ENCODE results near the gene BEST1. TPM values are rescaled to one million over a fixed set of nuclear protein-coding genes. Genes with fewer than 3 reads are reported as not detected.

Gene BEST1
- total RNA-seq, 1 experiment from 2014 or later, result 0.17 TPM

DNA sequence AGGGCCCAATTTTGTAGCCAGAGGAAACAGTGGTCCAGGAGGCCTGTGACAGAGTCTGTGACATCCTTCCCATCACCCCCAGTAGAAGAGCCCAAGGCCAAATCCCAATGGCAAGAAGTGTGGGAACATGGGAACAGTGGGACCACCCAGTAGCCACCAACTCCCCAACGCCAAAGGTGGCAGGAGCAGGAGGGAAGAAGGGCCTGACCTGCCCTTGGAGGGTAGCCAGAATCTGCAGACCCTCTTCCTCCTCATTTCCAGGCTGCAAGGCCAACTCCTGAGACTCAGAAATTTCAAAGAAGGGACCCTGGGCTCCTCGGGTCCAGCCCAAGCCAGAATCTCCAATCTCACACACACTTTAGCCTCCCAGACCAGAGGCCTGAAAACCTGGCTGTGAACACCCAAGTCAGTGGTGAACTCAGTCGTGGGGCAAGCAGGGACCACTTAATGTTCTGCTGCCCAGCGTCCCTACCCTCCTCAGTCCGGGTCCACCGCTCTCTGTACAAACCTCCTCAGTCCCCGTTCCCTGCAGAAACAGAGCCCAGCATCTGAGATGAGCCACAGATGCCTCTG, 38.9 kb upstream of the BEST1 start:
- H3K36me3 Mint-ChIP-seq, result no peaks in the 10 kb centered on the region
- peaks cover 19% of the 10 kb centered on the region for H3K4me1 Mint-ChIP-seq
- DNase-seq (ENCODE audit: low spot score), result no peak
- no peak overlapping the region for H3K4me3 Mint-ChIP-seq
- no peaks in the 10 kb centered on the region for H3K9me3 Mint-ChIP-seq
- peaks cover 11% of the 10 kb centered on the region for H3K27me3 Mint-ChIP-seq (ENCODE audit: low read depth)
- ATAC-seq, result no peak
- no peak for TF ChIP-seq TCF7 (CRISPR knock-in tag; IDR thresholded peaks at IDR 0.05; ENCODE audit: low read depth)
- no peak for TF ChIP-seq ELF4 (CRISPR knock-in tag; IDR thresholded peaks at IDR 0.05; ENCODE audit: low read depth)
- TF ChIP-seq MXD4 (CRISPR knock-in tag; IDR thresholded peaks at IDR 0.05; ENCODE audit: borderline replicate concordance), result no peak
- TF ChIP-seq JAZF1 (CRISPR knock-in tag; IDR thresholded peaks at IDR 0.05), result no peak
- no peak for TF ChIP-seq GRHL2 (CRISPR knock-in tag; IDR thresholded peaks at IDR 0.05; ENCODE audit: insufficient replicate concordance, severe bottlenecking)
- TF ChIP-seq, protein P1, sequence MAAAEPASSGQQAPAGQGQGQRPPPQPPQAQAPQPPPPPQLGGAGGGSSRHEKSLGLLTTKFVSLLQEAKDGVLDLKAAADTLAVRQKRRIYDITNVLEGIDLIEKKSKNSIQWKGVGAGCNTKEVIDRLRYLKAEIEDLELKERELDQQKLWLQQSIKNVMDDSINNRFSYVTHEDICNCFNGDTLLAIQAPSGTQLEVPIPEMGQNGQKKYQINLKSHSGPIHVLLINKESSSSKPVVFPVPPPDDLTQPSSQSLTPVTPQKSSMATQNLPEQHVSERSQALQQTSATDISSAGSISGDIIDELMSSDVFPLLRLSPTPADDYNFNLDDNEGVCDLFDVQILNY (CRISPR knock-in tag; IDR thresholded peaks at IDR 0.05), result no peak
- TF ChIP-seq, protein P2, sequence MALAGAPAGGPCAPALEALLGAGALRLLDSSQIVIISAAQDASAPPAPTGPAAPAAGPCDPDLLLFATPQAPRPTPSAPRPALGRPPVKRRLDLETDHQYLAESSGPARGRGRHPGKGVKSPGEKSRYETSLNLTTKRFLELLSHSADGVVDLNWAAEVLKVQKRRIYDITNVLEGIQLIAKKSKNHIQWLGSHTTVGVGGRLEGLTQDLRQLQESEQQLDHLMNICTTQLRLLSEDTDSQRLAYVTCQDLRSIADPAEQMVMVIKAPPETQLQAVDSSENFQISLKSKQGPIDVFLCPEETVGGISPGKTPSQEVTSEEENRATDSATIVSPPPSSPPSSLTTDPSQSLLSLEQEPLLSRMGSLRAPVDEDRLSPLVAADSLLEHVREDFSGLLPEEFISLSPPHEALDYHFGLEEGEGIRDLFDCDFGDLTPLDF (CRISPR knock-in tag; IDR thresholded peaks at IDR 0.05), result no peak
- no peak for TF ChIP-seq SMAD4 (CRISPR knock-in tag; IDR thresholded peaks at IDR 0.05)
- TF ChIP-seq PRRX2 (CRISPR knock-in tag; IDR thresholded peaks at IDR 0.05), result no peak
- TF ChIP-seq GTF2I (CRISPR knock-in tag; conservative IDR thresholded peaks at IDR 0.05), result no peak
- no peak for TF ChIP-seq ESRRA (CRISPR knock-in tag; IDR thresholded peaks at IDR 0.05; ENCODE audit: borderline replicate concordance)
- TF ChIP-seq, protein P3, sequence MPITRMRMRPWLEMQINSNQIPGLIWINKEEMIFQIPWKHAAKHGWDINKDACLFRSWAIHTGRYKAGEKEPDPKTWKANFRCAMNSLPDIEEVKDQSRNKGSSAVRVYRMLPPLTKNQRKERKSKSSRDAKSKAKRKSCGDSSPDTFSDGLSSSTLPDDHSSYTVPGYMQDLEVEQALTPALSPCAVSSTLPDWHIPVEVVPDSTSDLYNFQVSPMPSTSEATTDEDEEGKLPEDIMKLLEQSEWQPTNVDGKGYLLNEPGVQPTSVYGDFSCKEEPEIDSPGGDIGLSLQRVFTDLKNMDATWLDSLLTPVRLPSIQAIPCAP (CRISPR knock-in tag; IDR thresholded peaks at IDR 0.05), result no peak
- POLR2A ChIA-PET, result no interaction called here
- H3K27ac Mint-ChIP-seq, result no peak overlapping the region
- CTCF ChIA-PET, result interaction anchor here (6.2 kb wide), 1 partner anchor 13 kb away, joined by 99 read pairs; no protein-coding TSS in a partner anchor

DNA sequence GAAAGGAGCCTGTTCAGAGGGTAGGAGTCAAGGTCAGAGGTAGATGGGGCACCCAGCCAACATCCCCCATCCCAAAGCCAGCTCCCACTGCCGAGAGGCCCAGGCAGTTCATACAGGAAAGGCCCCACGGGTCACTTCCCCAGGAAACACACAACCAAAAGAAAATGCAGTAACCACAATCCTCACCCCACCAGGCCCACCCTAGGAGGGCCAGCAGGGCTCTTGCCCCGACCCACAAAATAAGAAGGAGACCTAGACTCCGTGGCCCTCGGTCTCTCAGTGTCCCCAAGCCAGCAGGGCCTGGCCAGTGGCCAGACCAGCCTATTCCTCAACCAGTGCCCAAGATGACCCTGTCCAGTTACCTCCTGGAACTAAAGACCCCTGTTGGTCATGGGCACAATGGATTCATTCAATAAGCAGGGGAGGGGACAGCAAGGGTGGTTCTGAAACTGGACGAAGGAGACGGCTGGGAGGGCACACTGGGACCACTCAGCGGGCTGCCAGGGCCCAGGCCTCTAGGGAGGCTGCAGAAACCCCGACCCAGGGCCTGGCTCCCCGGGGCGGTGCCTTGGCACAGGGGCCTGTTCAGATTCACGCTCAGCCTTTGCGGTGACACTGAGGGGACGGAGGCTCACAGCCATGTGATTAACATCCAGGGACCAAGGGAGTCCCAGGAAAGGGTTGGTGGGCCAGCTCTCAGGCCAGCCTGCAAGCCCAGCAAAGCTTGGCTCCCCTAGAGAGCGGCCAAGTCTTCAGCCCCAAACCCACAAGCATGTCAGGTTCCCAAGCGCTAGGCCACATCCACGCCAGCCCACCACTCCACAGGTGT, 38.2 kb upstream of the BEST1 start:
- Mint-ChIP-seq H3K36me3 (no peaks in the 10 kb centered on the region), H3K4me1 (peaks cover 19% of the 10 kb centered on the region), H3K9me3 (no peaks in the 10 kb centered on the region), H3K27ac (no peak overlapping the region), H3K27me3 (ENCODE audit: low read depth) (peaks cover 17% of the 10 kb centered on the region), H3K4me3 (no peak overlapping the region)
- CTCF ChIA-PET, result interaction anchor here (1.7 to 6.2 kb wide), 2 partner anchors 7 to 13 kb away, joined by 6 to 99 read pairs; no protein-coding TSS in a partner anchor
- ATAC-seq, result no peak
- no peak for DNase-seq (ENCODE audit: low spot score)
- POLR2A ChIA-PET, result no interaction called here
- TF ChIP-seq, protein P4, sequence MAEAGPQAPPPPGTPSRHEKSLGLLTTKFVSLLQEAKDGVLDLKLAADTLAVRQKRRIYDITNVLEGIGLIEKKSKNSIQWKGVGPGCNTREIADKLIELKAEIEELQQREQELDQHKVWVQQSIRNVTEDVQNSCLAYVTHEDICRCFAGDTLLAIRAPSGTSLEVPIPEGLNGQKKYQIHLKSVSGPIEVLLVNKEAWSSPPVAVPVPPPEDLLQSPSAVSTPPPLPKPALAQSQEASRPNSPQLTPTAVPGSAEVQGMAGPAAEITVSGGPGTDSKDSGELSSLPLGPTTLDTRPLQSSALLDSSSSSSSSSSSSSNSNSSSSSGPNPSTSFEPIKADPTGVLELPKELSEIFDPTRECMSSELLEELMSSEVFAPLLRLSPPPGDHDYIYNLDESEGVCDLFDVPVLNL (CRISPR knock-in tag; IDR thresholded peaks at IDR 0.05; ENCODE audit: borderline replicate concordance, low read depth), result no peak
- TF ChIP-seq, protein P5, sequence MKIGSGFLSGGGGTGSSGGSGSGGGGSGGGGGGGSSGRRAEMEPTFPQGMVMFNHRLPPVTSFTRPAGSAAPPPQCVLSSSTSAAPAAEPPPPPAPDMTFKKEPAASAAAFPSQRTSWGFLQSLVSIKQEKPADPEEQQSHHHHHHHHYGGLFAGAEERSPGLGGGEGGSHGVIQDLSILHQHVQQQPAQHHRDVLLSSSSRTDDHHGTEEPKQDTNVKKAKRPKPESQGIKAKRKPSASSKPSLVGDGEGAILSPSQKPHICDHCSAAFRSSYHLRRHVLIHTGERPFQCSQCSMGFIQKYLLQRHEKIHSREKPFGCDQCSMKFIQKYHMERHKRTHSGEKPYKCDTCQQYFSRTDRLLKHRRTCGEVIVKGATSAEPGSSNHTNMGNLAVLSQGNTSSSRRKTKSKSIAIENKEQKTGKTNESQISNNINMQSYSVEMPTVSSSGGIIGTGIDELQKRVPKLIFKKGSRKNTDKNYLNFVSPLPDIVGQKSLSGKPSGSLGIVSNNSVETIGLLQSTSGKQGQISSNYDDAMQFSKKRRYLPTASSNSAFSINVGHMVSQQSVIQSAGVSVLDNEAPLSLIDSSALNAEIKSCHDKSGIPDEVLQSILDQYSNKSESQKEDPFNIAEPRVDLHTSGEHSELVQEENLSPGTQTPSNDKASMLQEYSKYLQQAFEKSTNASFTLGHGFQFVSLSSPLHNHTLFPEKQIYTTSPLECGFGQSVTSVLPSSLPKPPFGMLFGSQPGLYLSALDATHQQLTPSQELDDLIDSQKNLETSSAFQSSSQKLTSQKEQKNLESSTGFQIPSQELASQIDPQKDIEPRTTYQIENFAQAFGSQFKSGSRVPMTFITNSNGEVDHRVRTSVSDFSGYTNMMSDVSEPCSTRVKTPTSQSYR (CRISPR knock-in tag; IDR thresholded peaks at IDR 0.05), result no peak
- no peak for TF ChIP-seq PRRX2 (CRISPR knock-in tag; IDR thresholded peaks at IDR 0.05)
- no peak for TF ChIP-seq ZNF317 (CRISPR knock-in tag; IDR thresholded peaks at IDR 0.05; ENCODE audit: borderline replicate concordance, low read depth)
- TF ChIP-seq, protein P6, sequence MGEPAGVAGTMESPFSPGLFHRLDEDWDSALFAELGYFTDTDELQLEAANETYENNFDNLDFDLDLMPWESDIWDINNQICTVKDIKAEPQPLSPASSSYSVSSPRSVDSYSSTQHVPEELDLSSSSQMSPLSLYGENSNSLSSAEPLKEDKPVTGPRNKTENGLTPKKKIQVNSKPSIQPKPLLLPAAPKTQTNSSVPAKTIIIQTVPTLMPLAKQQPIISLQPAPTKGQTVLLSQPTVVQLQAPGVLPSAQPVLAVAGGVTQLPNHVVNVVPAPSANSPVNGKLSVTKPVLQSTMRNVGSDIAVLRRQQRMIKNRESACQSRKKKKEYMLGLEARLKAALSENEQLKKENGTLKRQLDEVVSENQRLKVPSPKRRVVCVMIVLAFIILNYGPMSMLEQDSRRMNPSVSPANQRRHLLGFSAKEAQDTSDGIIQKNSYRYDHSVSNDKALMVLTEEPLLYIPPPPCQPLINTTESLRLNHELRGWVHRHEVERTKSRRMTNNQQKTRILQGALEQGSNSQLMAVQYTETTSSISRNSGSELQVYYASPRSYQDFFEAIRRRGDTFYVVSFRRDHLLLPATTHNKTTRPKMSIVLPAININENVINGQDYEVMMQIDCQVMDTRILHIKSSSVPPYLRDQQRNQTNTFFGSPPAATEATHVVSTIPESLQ (CRISPR knock-in tag; IDR thresholded peaks at IDR 0.05), result no peak
- TF ChIP-seq FOXP1 (CRISPR knock-in tag; IDR thresholded peaks at IDR 0.05; ENCODE audit: borderline replicate concordance), result no peak
- TF ChIP-seq ETV6 (CRISPR knock-in tag; IDR thresholded peaks at IDR 0.05), result no peak
- no peak for TF ChIP-seq NR3C1 (CRISPR knock-in tag; conservative IDR thresholded peaks at IDR 0.05; ENCODE audit: low read depth)
- TF ChIP-seq, protein P7, sequence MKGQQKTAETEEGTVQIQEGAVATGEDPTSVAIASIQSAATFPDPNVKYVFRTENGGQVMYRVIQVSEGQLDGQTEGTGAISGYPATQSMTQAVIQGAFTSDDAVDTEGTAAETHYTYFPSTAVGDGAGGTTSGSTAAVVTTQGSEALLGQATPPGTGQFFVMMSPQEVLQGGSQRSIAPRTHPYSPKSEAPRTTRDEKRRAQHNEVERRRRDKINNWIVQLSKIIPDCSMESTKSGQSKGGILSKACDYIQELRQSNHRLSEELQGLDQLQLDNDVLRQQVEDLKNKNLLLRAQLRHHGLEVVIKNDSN (CRISPR knock-in tag; IDR thresholded peaks at IDR 0.05), result no peak
- TF ChIP-seq, protein P8, sequence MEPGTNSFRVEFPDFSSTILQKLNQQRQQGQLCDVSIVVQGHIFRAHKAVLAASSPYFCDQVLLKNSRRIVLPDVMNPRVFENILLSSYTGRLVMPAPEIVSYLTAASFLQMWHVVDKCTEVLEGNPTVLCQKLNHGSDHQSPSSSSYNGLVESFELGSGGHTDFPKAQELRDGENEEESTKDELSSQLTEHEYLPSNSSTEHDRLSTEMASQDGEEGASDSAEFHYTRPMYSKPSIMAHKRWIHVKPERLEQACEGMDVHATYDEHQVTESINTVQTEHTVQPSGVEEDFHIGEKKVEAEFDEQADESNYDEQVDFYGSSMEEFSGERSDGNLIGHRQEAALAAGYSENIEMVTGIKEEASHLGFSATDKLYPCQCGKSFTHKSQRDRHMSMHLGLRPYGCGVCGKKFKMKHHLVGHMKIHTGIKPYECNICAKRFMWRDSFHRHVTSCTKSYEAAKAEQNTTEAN (CRISPR knock-in tag; IDR thresholded peaks at IDR 0.05), result no peak

Measured in WTC11 (cell line).